Adrenal gland (tissue), 5 donors: ENCODE data around the gene CCDC17.

Source experiments
- POLR2A ChIP-seq, 2 donors: fragments of 450-650 bp; IDR thresholded peaks; one replicate each; pipeline ENCODE4 v1.6.1; 2017; ENCODE audit warnings: antibody characterized with exemption in 2 of 2, mild to moderate bottlenecking in 2 of 2, moderate library complexity in 1 of 2
- TF ChIP-seq, protein P1 (sequence below), 6 experiments: fragments of 450-650 bp in 4 of 6; fragments of 200-600 bp in 2 of 6; sonication (generic) in 1 of 6; IDR thresholded peaks; 1 replicate in 5 of 6; 2 replicates in 1 of 6; pipeline versions ENCODE4 v1.5.1 to v1.8.0; 2016 to 2021; ENCODE audit warnings: antibody characterized with exemption in 6 of 6, mild to moderate bottlenecking in 2 of 6, moderate library complexity in 1 of 6
- donor health status: DM: no; HTN: no; CAD: no.

DNA sequence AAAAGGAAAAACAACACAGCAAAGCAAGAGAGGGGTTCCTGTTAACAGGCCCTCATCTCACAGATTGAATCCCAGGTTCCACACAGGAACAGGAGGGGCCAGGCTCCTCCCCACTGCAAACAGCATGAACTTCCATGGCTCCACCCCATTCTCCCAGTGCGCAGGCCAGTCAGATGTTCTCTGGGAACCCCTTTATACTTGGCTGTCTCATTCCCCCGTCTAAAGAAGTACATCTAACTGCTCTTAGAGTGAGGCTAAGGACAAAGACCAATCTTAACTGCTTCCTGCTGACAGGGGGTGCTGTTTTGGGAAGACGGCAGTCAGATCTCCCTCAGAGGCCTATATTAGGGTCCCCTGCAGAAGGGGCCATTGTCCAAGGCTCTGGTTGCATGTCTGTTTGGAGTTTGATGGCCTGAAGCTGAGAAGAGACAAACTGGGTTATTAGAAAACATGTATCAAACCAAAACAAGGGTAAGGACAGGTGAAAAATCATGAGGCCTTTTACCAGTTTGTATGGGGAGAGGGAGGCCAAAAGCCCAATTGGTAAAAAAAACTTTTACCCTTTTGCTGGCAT is 50.5 kb downstream of the CCDC17 start:
- no peak for TF ChIP-seq POLR2A (IDR thresholded peaks at IDR 0.05)
- TF ChIP-seq, protein P1, sequence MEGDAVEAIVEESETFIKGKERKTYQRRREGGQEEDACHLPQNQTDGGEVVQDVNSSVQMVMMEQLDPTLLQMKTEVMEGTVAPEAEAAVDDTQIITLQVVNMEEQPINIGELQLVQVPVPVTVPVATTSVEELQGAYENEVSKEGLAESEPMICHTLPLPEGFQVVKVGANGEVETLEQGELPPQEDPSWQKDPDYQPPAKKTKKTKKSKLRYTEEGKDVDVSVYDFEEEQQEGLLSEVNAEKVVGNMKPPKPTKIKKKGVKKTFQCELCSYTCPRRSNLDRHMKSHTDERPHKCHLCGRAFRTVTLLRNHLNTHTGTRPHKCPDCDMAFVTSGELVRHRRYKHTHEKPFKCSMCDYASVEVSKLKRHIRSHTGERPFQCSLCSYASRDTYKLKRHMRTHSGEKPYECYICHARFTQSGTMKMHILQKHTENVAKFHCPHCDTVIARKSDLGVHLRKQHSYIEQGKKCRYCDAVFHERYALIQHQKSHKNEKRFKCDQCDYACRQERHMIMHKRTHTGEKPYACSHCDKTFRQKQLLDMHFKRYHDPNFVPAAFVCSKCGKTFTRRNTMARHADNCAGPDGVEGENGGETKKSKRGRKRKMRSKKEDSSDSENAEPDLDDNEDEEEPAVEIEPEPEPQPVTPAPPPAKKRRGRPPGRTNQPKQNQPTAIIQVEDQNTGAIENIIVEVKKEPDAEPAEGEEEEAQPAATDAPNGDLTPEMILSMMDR (IDR thresholded peaks at IDR 0.05): no peak
